Measurements from ENCODE around the gene RAB3IL1.

Gene RAB3IL1

GRCh38 chr11:61926235-61926634, 8.9 kb upstream of the RAB3IL1 start:
- no peak overlapping the region for H3K9ac ChIP-seq (ENCODE audit: low read depth, low read length)
- no peak overlapping the region for H3K4me3 ChIP-seq (ENCODE audit: low read length)
- H3K9me3 ChIP-seq (ENCODE audit: insufficient read depth, low read depth, low read length) = no peaks in the 10 kb centered on the region
- H3K27me3 ChIP-seq (ENCODE audit: insufficient read depth, low read length) = no peaks in the 10 kb centered on the region
- no peaks in the 10 kb centered on the region for H3K36me3 ChIP-seq (ENCODE audit: insufficient read depth, low read depth, low read length)
- H3K27ac ChIP-seq (ENCODE audit: low read length) = no peak overlapping the region
- H3K4me1 ChIP-seq (ENCODE audit: insufficient read depth, low read length) = peaks cover 11% of the 10 kb centered on the region; the same call in 1 of the 2 replicates

GRCh38 chr11:61925736-61926135, 8.4 kb upstream of the RAB3IL1 start:
- no peaks in the 10 kb centered on the region for H3K36me3 ChIP-seq (ENCODE audit: insufficient read depth, low read depth, low read length)
- no peaks in the 10 kb centered on the region for H3K9me3 ChIP-seq (ENCODE audit: insufficient read depth, low read depth, low read length)
- no peak overlapping the region for H3K9ac ChIP-seq (ENCODE audit: low read depth, low read length)
- H3K4me1 ChIP-seq (ENCODE audit: insufficient read depth, low read length) = peaks cover 11% of the 10 kb centered on the region; the same call in 1 of the 2 replicates
- H3K4me3 ChIP-seq (ENCODE audit: low read length) = no peak overlapping the region
- H3K27ac ChIP-seq (ENCODE audit: low read length) = no peak overlapping the region
- H3K27me3 ChIP-seq (ENCODE audit: insufficient read depth, low read length) = no peaks in the 10 kb centered on the region

GRCh38 chr11:61924064-61924455, 6.7 kb upstream of the RAB3IL1 start:
- H3K4me1 ChIP-seq (ENCODE audit: insufficient read depth, low read length) = peaks cover 11% of the 10 kb centered on the region; the same call in 1 of the 2 replicates
- H3K27ac ChIP-seq (ENCODE audit: low read length) = no peak overlapping the region
- no peaks in the 10 kb centered on the region for H3K9me3 ChIP-seq (ENCODE audit: insufficient read depth, low read depth, low read length)

GRCh38 chr11:61923166-61924063, 6.0 kb upstream of the RAB3IL1 start:
- Histone ChIP-seq H3K27ac (ENCODE audit: low read length) (no peak overlapping the region), H3K9ac (ENCODE audit: low read depth, low read length) (peak overlapping the region; percentile 30; the same call in 1 of the 2 replicates), H3K4me3 (ENCODE audit: low read length) (no peak overlapping the region), H3K27me3 (ENCODE audit: insufficient read depth, low read length) (peaks cover 10% of the 10 kb centered on the region), H3K9me3 (ENCODE audit: insufficient read depth, low read depth, low read length) (no peaks in the 10 kb centered on the region), H3K36me3 (ENCODE audit: insufficient read depth, low read depth, low read length) (no peaks in the 10 kb centered on the region), H3K4me1 (ENCODE audit: insufficient read depth, low read length) (peaks cover 11% of the 10 kb centered on the region; the same call in 1 of the 2 replicates)

More at GRCh38 chr11:61924064-61924455, 6.7 kb upstream of the RAB3IL1 start:
- Histone ChIP-seq H3K27me3 (ENCODE audit: insufficient read depth, low read length) (peaks cover 4% of the 10 kb centered on the region), H3K36me3 (ENCODE audit: insufficient read depth, low read depth, low read length) (no peaks in the 10 kb centered on the region), H3K4me3 (ENCODE audit: low read length) (no peak overlapping the region), H3K9ac (ENCODE audit: low read depth, low read length) (peak overlapping the region; percentile 30; the same call in 1 of the 2 replicates)

- no peak overlapping the region for H3K4me3 ChIP-seq (ENCODE audit: low read length)
- H3K27ac ChIP-seq (ENCODE audit: low read length) = no peak overlapping the region
- peaks cover 11% of the 10 kb centered on the region; the same call in 1 of the 2 replicates for H3K4me1 ChIP-seq (ENCODE audit: insufficient read depth, low read length)
- peaks cover 19% of the 10 kb centered on the region for H3K27me3 ChIP-seq (ENCODE audit: insufficient read depth, low read length)
- H3K36me3 ChIP-seq (ENCODE audit: insufficient read depth, low read depth, low read length) = no peaks in the 10 kb centered on the region
- H3K9ac ChIP-seq (ENCODE audit: low read depth, low read length) = no peak overlapping the region
- no peaks in the 10 kb centered on the region for H3K9me3 ChIP-seq (ENCODE audit: insufficient read depth, low read depth, low read length)
Observed at GRCh38 chr11:61922539-61922938, 5.2 kb upstream of the RAB3IL1 start.

- Histone ChIP-seq H3K4me1 (ENCODE audit: insufficient read depth, low read length) (peaks cover 11% of the 10 kb centered on the region; the same call in 1 of the 2 replicates), H3K27ac (ENCODE audit: low read length) (no peak overlapping the region), H3K9ac (ENCODE audit: low read depth, low read length) (no peak overlapping the region), H3K9me3 (ENCODE audit: insufficient read depth, low read depth, low read length) (no peaks in the 10 kb centered on the region), H3K27me3 (ENCODE audit: insufficient read depth, low read length) (peaks cover 27% of the 10 kb centered on the region), H3K36me3 (ENCODE audit: insufficient read depth, low read depth, low read length) (no peaks in the 10 kb centered on the region), H3K4me3 (ENCODE audit: low read length) (no peak overlapping the region)
Observed at GRCh38 chr11:61921446-61921845, 4.1 kb upstream of the RAB3IL1 start.

GRCh38 chr11:61919705-61920631, 2.6 kb upstream of the RAB3IL1 start:
- H3K9ac ChIP-seq (ENCODE audit: low read depth, low read length) = no peak overlapping the region
- H3K4me3 ChIP-seq (ENCODE audit: low read length) = no peak overlapping the region
- peaks cover 11% of the 10 kb centered on the region; the same call in 1 of the 2 replicates for H3K4me1 ChIP-seq (ENCODE audit: insufficient read depth, low read length)
- no peaks in the 10 kb centered on the region for H3K9me3 ChIP-seq (ENCODE audit: insufficient read depth, low read depth, low read length)
- no peak overlapping the region for H3K27ac ChIP-seq (ENCODE audit: low read length)
- H3K27me3 ChIP-seq (ENCODE audit: insufficient read depth, low read length) = peaks cover 31% of the 10 kb centered on the region
- no peaks in the 10 kb centered on the region for H3K36me3 ChIP-seq (ENCODE audit: insufficient read depth, low read depth, low read length)

GRCh38 chr11:61918938-61919704, 1.8 kb upstream of the RAB3IL1 start:
- Histone ChIP-seq H3K27me3 (ENCODE audit: insufficient read depth, low read length) (peaks cover 31% of the 10 kb centered on the region), H3K36me3 (ENCODE audit: insufficient read depth, low read depth, low read length) (no peaks in the 10 kb centered on the region), H3K27ac (ENCODE audit: low read length) (no peak overlapping the region), H3K9ac (ENCODE audit: low read depth, low read length) (no peak overlapping the region), H3K9me3 (ENCODE audit: insufficient read depth, low read depth, low read length) (no peaks in the 10 kb centered on the region), H3K4me3 (ENCODE audit: low read length) (no peak overlapping the region), H3K4me1 (ENCODE audit: insufficient read depth, low read length) (peaks cover 11% of the 10 kb centered on the region; the same call in 1 of the 2 replicates)

GRCh38 chr11:61918251-61918937, 1.0 kb upstream of the RAB3IL1 start:
- H3K27ac ChIP-seq (ENCODE audit: low read length) = no peak overlapping the region
- peak overlapping the region; percentile 66; the same call in 1 of the 2 replicates for H3K4me3 ChIP-seq (ENCODE audit: low read length)
- H3K9ac ChIP-seq (ENCODE audit: low read depth, low read length) = no peak overlapping the region
- peaks cover 31% of the 10 kb centered on the region for H3K27me3 ChIP-seq (ENCODE audit: insufficient read depth, low read length)
- no peaks in the 10 kb centered on the region for H3K9me3 ChIP-seq (ENCODE audit: insufficient read depth, low read depth, low read length)
- H3K4me1 ChIP-seq (ENCODE audit: insufficient read depth, low read length) = peaks cover 7% of the 10 kb centered on the region; the same call in 1 of the 2 replicates
- no peaks in the 10 kb centered on the region for H3K36me3 ChIP-seq (ENCODE audit: insufficient read depth, low read depth, low read length)

- Histone ChIP-seq H3K9me3 (ENCODE audit: insufficient read depth, low read depth, low read length) (no peaks in the 10 kb centered on the region), H3K4me3 (ENCODE audit: low read length) (peak overlapping the region; percentile 66; the same call in 1 of the 2 replicates), H3K36me3 (ENCODE audit: insufficient read depth, low read depth, low read length) (no peaks in the 10 kb centered on the region), H3K27ac (ENCODE audit: low read length) (no peak overlapping the region), H3K9ac (ENCODE audit: low read depth, low read length) (no peak overlapping the region; the same call in 1 of the 2 replicates), H3K4me1 (ENCODE audit: insufficient read depth, low read length) (no peaks in the 10 kb centered on the region), H3K27me3 (ENCODE audit: insufficient read depth, low read length) (peaks cover 31% of the 10 kb centered on the region)
Observed at GRCh38 chr11:61916737-61917333, 531 bp downstream of the RAB3IL1 start.

Measured in iPS-20b (cell line).